WTC11 (cell line): ENCODE results near the gene DCST2. TPM values are rescaled to one million over a fixed set of nuclear protein-coding genes. Genes with fewer than 3 reads are reported as not detected.
A peak's percentile ranks its signal among the peaks of the same experiment; 100 is the strongest.

ENCODE experiments used
- ATAC-seq: fragments of 200-7000 bp; cut with Tn5 transposase; 2 replicates; pipeline ENCODE4 v1.10.0; 2021; ENCODE audit warnings: mild to moderate bottlenecking, moderate library complexity
- CTCF ChIA-PET: fragments of 300-600 bp; sonication (Branson Sonifier 250); formaldehyde crosslinking; loops from one replicate; lab custom pipeline; 2021; ENCODE audit warnings: antibody characterized with exemption; lab: Charles Lee
- POLR2A ChIA-PET: fragments of 350-600 bp; sonication (Branson Sonifier 250); formaldehyde crosslinking; loops from one replicate; lab custom pipeline; 2021; ENCODE audit warnings: antibody characterized with exemption; lab: Charles Lee
- DNase-seq: peaks from one replicate; pipeline ENCODE4 v3.0.0; 2021; ENCODE audit warnings: low spot score
- H3K27ac Mint-ChIP-seq: 2 replicates; pipeline ENCODE4 v1.8.0; 2021; ENCODE audit warnings: mixed read lengths
- H3K27me3 Mint-ChIP-seq: 2 replicates; pipeline ENCODE4 v1.8.0; 2021; ENCODE audit warnings: low read depth, mild to moderate bottlenecking, moderate library complexity, mixed read lengths
- H3K36me3 Mint-ChIP-seq: 2 replicates; pipeline ENCODE4 v1.8.0; 2021; ENCODE audit warnings: mixed read lengths
- H3K4me1 Mint-ChIP-seq: 2 replicates; pipeline ENCODE4 v1.8.0; 2022; ENCODE audit warnings: mixed read lengths
- H3K4me3 Mint-ChIP-seq: 2 replicates; pipeline ENCODE4 v1.8.0; 2021; ENCODE audit warnings: mild to moderate bottlenecking, moderate library complexity, mixed read lengths
- H3K9me3 Mint-ChIP-seq: 2 replicates; pipeline ENCODE4 v1.8.0; 2021; ENCODE audit warnings: mixed read lengths
- ELF4 ChIP-seq: sonication (generic); formaldehyde crosslinking; IDR thresholded peaks from 2 replicates; pipeline ENCODE4 v1.8.1; 2022; ENCODE audit warnings: low read depth, mild to moderate bottlenecking, moderate library complexity, missing genetic modification reagents
- FOXP1 ChIP-seq: sonication (generic); formaldehyde crosslinking; IDR thresholded peaks from 2 replicates; pipeline ENCODE4 v1.8.0; 2022; ENCODE audit warnings: missing genetic modification reagents, mild to moderate bottlenecking, moderate library complexity, borderline replicate concordance
- JAZF1 ChIP-seq: fragments of 250-450 bp; sonication (Bioruptor Pico); IDR thresholded peaks from 2 replicates; pipeline ENCODE4 v1.9.0; 2021; ENCODE audit warnings: moderate library complexity, mild to moderate bottlenecking, inconsistent platforms
- JUN ChIP-seq: sonication (generic); formaldehyde crosslinking; IDR thresholded peaks from 2 replicates; pipeline ENCODE4 v1.8.0; 2023; ENCODE audit warnings: mild to moderate bottlenecking, missing genetic modification reagents
- NFATC4 ChIP-seq: fragments of 250-450 bp; sonication (Bioruptor Pico); IDR thresholded peaks from 2 replicates; pipeline ENCODE4 v1.9.0; 2021; ENCODE audit warnings: mild to moderate bottlenecking
- NR1H2 ChIP-seq: sonication (generic); formaldehyde crosslinking; IDR thresholded peaks from 2 replicates; pipeline ENCODE4 v1.9.0; 2021; ENCODE audit warnings: mild to moderate bottlenecking, moderate library complexity, missing genetic modification reagents
- OVOL2 ChIP-seq: fragments of 250-450 bp; sonication (Bioruptor Pico); IDR thresholded peaks from 2 replicates; pipeline ENCODE4 v1.9.0; 2021; ENCODE audit warnings: mild to moderate bottlenecking, borderline replicate concordance
- RELA ChIP-seq: sonication (generic); formaldehyde crosslinking; IDR thresholded peaks from 2 replicates; pipeline ENCODE4 v1.8.1; 2022; ENCODE audit warnings: missing genetic modification reagents, mild to moderate bottlenecking, borderline replicate concordance
- ZNF263 ChIP-seq: sonication (generic); formaldehyde crosslinking; IDR thresholded peaks from 2 replicates; pipeline ENCODE4 v1.8.1; 2022; ENCODE audit warnings: low read depth, mild to moderate bottlenecking, moderate library complexity, missing genetic modification reagents
- ZNF396 ChIP-seq: fragments of 250-450 bp; sonication (Bioruptor Pico); IDR thresholded peaks from 2 replicates; pipeline ENCODE4 v1.8.0; 2021; ENCODE audit warnings: mild to moderate bottlenecking, moderate library complexity, borderline replicate concordance
- total RNA-seq: library from RNA; stranded (reverse); gene quantifications from 3 replicates; pipeline ENCODE4 v1.2.3, GENCODE V29; 2021
- TF ChIP-seq, protein P1 (sequence below): sonication (generic); formaldehyde crosslinking; IDR thresholded peaks from 2 replicates; pipeline ENCODE4 v1.8.1; 2023; ENCODE audit warnings: mild to moderate bottlenecking, missing genetic modification reagents
- TF ChIP-seq, protein P2 (sequence below): sonication (generic); formaldehyde crosslinking; IDR thresholded peaks from 2 replicates; pipeline ENCODE4 v1.8.0; 2022; ENCODE audit warnings: missing genetic modification reagents
- TF ChIP-seq, protein P3 (sequence below): sonication (generic); formaldehyde crosslinking; IDR thresholded peaks from 2 replicates; pipeline ENCODE4 v1.8.1; 2022; ENCODE audit warnings: mild to moderate bottlenecking, moderate library complexity, missing genetic modification reagents
- TF ChIP-seq, protein P4 (sequence below): fragments of 250-450 bp; sonication (Bioruptor Pico); IDR thresholded peaks from 2 replicates; pipeline ENCODE4 v1.9.0; 2021; ENCODE audit warnings: moderate library complexity, mild to moderate bottlenecking, inconsistent platforms, borderline replicate concordance

The DCST2 gene
- total RNA-seq, 1 experiment from 2014 or later: 0.83 TPM

DNA sequence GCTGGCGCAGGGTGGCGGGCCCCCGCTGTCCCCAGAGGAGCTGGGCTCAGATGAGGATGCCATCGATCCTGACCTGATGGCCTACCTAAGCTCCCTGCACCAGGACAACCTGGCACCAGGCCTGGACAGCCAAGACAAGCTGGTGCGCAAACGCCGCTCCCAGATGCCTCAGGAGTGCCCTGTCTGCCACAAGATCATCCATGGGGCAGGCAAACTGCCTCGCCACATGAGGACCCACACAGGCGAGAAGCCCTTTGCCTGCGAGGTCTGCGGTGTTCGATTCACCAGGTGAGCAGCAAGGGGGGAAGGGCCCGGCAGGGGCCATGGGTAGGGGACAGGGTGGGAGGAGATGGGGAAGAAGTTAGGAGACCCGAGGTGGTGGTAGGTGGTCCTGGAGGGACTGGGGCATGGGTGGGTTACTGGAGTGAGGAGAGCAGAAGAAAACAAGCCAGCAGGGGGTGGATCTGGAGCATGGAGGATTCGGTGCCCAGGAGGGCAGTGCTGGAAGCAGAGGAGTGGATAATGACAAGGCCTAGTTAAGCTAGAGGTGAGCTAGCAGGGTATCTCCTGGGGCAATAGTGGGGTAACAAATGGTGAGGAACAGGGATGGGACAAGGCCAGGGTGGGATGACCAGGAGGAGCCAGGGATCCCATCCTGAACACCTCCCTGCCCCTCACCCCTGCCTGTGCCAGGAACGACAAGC lies 17.9 kb downstream of the DCST2 start:
- H3K36me3 Mint-ChIP-seq: peaks cover 8% of the 10 kb centered on the region; the same call in 1 of the 2 replicates
- ATAC-seq: no peak
- no peaks in the 10 kb centered on the region for H3K9me3 Mint-ChIP-seq
- CTCF ChIA-PET: interaction anchor here (0.6 to 6.8 kb wide), 12 partner anchors 8 to 157 kb away, joined by 3 to 79 read pairs (median 17); partner anchors contain the start of genes ADAM15, EFNA3, EFNA4 and KRTCAP2
- H3K27ac Mint-ChIP-seq: 0 out of 2 replicates have a peak overlapping the region, but pooled peaks have one; percentile 41
- no peak for DNase-seq
- POLR2A ChIA-PET: interaction anchor here (1.6 to 3.5 kb wide), 3 partner anchors 13 to 43 kb away, joined by 4 to 28 read pairs (median 22); partner anchors contain the start of gene ZBTB7B
- peaks cover 49% of the 10 kb centered on the region for H3K4me1 Mint-ChIP-seq
- peaks cover 4% of the 10 kb centered on the region; the same call in 1 of the 2 replicates for H3K27me3 Mint-ChIP-seq
- H3K4me3 Mint-ChIP-seq: no peak overlapping the region
- TF ChIP-seq FOXP1 (0 out of 2 replicates have a peak, but pooled peaks have one; percentile 15), JUN (no peak)

DNA sequence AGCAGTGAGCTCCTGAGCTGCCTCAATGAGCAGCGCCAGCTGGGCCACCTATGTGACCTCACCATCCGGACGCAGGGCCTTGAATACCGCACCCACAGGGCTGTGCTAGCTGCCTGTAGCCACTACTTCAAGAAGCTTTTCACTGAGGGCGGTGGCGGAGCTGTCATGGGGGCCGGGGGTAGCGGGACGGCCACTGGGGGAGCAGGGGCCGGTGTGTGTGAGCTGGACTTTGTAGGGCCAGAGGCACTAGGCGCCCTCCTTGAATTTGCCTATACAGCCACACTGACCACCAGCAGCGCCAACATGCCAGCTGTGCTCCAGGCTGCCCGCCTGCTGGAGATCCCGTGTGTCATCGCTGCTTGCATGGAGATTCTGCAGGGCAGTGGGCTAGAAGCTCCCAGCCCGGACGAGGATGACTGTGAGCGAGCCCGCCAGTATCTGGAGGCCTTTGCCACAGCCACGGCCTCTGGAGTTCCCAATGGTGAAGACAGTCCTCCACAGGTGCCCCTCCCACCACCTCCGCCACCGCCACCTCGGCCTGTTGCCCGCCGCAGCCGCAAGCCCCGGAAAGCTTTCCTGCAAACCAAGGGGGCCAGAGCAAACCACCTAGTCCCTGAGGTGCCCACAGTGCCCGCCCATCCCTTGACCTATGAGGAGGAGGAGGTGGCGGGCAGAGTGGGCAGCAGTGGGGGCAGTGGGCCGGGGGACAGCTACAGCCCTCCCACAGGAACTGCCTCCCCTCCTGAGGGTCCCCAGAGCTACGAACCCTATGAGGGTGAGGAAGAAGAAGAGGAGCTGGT lies 18.7 kb downstream of the DCST2 start:
- H3K36me3 Mint-ChIP-seq: peaks cover 8% of the 10 kb centered on the region; the same call in 1 of the 2 replicates
- no peak overlapping the region for H3K4me3 Mint-ChIP-seq
- CTCF ChIA-PET: interaction anchor here (0.6 to 6.8 kb wide), 7 partner anchors 15 to 158 kb away, joined by 3 to 79 read pairs (median 46); partner anchors contain the start of genes ADAM15, EFNA4, KRTCAP2 and LENEP
- H3K9me3 Mint-ChIP-seq: no peaks in the 10 kb centered on the region
- H3K4me1 Mint-ChIP-seq: peaks cover 53% of the 10 kb centered on the region
- no peak for TF ChIP-seq RELA
- TF ChIP-seq, protein P1, sequence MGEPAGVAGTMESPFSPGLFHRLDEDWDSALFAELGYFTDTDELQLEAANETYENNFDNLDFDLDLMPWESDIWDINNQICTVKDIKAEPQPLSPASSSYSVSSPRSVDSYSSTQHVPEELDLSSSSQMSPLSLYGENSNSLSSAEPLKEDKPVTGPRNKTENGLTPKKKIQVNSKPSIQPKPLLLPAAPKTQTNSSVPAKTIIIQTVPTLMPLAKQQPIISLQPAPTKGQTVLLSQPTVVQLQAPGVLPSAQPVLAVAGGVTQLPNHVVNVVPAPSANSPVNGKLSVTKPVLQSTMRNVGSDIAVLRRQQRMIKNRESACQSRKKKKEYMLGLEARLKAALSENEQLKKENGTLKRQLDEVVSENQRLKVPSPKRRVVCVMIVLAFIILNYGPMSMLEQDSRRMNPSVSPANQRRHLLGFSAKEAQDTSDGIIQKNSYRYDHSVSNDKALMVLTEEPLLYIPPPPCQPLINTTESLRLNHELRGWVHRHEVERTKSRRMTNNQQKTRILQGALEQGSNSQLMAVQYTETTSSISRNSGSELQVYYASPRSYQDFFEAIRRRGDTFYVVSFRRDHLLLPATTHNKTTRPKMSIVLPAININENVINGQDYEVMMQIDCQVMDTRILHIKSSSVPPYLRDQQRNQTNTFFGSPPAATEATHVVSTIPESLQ (CRISPR knock-in tag): no peak
- TF ChIP-seq ELF4 (CRISPR knock-in tag): no peak
- TF ChIP-seq NFATC4 (CRISPR knock-in tag): no peak
- no peak for TF ChIP-seq JAZF1 (CRISPR knock-in tag)
- no peak for TF ChIP-seq ZNF263 (CRISPR knock-in tag)
- TF ChIP-seq, protein P2, sequence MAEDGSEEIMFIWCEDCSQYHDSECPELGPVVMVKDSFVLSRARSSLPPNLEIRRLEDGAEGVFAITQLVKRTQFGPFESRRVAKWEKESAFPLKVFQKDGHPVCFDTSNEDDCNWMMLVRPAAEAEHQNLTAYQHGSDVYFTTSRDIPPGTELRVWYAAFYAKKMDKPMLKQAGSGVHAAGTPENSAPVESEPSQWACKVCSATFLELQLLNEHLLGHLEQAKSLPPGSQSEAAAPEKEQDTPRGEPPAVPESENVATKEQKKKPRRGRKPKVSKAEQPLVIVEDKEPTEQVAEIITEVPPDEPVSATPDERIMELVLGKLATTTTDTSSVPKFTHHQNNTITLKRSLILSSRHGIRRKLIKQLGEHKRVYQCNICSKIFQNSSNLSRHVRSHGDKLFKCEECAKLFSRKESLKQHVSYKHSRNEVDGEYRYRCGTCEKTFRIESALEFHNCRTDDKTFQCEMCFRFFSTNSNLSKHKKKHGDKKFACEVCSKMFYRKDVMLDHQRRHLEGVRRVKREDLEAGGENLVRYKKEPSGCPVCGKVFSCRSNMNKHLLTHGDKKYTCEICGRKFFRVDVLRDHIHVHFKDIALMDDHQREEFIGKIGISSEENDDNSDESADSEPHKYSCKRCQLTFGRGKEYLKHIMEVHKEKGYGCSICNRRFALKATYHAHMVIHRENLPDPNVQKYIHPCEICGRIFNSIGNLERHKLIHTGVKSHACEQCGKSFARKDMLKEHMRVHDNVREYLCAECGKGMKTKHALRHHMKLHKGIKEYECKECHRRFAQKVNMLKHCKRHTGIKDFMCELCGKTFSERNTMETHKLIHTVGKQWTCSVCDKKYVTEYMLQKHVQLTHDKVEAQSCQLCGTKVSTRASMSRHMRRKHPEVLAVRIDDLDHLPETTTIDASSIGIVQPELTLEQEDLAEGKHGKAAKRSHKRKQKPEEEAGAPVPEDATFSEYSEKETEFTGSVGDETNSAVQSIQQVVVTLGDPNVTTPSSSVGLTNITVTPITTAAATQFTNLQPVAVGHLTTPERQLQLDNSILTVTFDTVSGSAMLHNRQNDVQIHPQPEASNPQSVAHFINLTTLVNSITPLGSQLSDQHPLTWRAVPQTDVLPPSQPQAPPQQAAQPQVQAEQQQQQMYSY (CRISPR knock-in tag): no peak
- no peak for TF ChIP-seq OVOL2 (CRISPR knock-in tag)
- TF ChIP-seq, protein P3, sequence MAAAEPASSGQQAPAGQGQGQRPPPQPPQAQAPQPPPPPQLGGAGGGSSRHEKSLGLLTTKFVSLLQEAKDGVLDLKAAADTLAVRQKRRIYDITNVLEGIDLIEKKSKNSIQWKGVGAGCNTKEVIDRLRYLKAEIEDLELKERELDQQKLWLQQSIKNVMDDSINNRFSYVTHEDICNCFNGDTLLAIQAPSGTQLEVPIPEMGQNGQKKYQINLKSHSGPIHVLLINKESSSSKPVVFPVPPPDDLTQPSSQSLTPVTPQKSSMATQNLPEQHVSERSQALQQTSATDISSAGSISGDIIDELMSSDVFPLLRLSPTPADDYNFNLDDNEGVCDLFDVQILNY (CRISPR knock-in tag): no peak
- TF ChIP-seq, protein P4, sequence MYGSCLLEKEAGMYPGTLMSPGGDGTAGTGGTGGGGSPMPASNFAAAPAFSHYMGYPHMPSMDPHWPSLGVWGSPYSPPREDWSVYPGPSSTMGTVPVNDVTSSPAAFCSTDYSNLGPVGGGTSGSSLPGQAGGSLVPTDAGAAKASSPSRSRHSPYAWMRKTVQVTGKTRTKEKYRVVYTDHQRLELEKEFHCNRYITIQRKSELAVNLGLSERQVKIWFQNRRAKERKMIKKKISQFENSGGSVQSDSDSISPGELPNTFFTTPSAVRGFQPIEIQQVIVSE (CRISPR knock-in tag): no peak
- no peak for TF ChIP-seq NR1H2 (CRISPR knock-in tag)
- no peak for TF ChIP-seq FOXP1
- TF ChIP-seq ZNF396 (CRISPR knock-in tag): no peak
- ATAC-seq: no peak
- POLR2A ChIA-PET: interaction anchor here (3.5 kb wide), 2 partner anchors 12 to 16 kb away, joined by 22 to 28 read pairs; partner anchors contain the start of gene ZBTB7B
- no peak overlapping the region for H3K27ac Mint-ChIP-seq
- peaks cover 4% of the 10 kb centered on the region; the same call in 1 of the 2 replicates for H3K27me3 Mint-ChIP-seq
- no peak for DNase-seq
